Measurements from ENCODE around the gene METTL21C.

Gene METTL21C

DNA sequence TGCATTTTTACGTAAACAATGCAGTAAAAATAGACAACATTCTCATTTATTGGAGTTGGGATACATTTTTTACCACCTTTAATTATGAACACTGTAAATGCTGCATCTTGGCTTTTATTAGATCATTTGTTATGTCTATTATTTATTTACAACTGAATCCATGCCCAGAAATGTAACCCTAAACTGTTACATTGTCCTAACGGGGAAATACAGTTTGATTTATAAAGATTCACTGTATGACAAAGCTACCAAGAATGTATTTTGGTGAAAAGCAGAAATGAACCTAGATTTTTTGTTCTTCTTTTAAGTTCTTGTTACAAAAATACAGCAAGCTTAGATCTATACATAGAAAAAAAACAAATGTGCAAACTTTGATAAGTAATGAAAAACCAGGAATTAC lies 1.1 kb downstream of the METTL21C start:
- Histone ChIP-seq H3K4me3 (ENCODE audit: insufficient read depth, low read length, poor library complexity, severe bottlenecking) (no peak overlapping the region), H3K4me2 (ENCODE audit: low read depth, low read length, poor library complexity, severe bottlenecking) (no peak overlapping the region), H3K9me2 (replicated peaks; ENCODE audit: insufficient read depth, low read length) (no peaks in the 10 kb centered on the region), H3K79me2 (ENCODE audit: insufficient read depth, low read length) (no peaks in the 10 kb centered on the region), H3K9ac (ENCODE audit: low read length) (no peak overlapping the region), H2AFZ (ENCODE audit: low read depth, low read length, severe bottlenecking) (no peak overlapping the region), H4K20me1 (ENCODE audit: low read depth, low read length) (no peaks in the 10 kb centered on the region), H3F3A (ENCODE audit: insufficient read depth) (no peaks in the 10 kb centered on the region), H3K27me3 (ENCODE audit: low read length) (no peaks in the 10 kb centered on the region), H3K9me3 (ENCODE audit: insufficient read depth, low read length) (no peaks in the 10 kb centered on the region), H3K27ac (ENCODE audit: low read depth, low read length) (no peak overlapping the region), H3K36me3 (ENCODE audit: low read length) (no peaks in the 10 kb centered on the region)
- TF ChIP-seq EZH2phosphoT487 (conservative IDR thresholded peaks at IDR 0.05; ENCODE audit: low read length), result no peak
- TF ChIP-seq, protein P1, sequence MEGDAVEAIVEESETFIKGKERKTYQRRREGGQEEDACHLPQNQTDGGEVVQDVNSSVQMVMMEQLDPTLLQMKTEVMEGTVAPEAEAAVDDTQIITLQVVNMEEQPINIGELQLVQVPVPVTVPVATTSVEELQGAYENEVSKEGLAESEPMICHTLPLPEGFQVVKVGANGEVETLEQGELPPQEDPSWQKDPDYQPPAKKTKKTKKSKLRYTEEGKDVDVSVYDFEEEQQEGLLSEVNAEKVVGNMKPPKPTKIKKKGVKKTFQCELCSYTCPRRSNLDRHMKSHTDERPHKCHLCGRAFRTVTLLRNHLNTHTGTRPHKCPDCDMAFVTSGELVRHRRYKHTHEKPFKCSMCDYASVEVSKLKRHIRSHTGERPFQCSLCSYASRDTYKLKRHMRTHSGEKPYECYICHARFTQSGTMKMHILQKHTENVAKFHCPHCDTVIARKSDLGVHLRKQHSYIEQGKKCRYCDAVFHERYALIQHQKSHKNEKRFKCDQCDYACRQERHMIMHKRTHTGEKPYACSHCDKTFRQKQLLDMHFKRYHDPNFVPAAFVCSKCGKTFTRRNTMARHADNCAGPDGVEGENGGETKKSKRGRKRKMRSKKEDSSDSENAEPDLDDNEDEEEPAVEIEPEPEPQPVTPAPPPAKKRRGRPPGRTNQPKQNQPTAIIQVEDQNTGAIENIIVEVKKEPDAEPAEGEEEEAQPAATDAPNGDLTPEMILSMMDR (IDR thresholded peaks at IDR 0.05; ENCODE audit: insufficient read depth, low read length, poor library complexity, severe bottlenecking), result no peak

DNA sequence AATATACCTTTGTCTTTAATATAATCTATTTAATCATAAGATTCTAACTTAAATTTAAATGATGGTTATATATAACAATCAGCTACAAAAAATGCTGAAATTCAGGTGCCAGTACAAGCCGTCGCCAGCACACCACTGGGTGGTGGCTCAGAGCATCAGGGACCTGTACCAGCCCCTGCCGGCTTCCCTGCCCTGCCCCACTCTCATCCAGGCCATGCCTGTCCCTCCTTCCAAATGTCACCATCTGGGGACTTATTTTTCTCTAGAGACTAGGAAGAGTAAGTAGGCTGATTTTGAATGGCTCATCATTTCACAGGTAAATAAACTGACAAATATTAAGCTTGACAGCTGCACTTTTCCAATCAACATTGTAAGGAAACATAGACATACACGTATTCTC lies 1.6 kb downstream of the METTL21C start:
- H3K9me3 ChIP-seq (ENCODE audit: insufficient read depth, low read length), result no peaks in the 10 kb centered on the region
- no peak overlapping the region for H3K9ac ChIP-seq (ENCODE audit: low read length)
- TF ChIP-seq EZH2phosphoT487 (conservative IDR thresholded peaks at IDR 0.05; ENCODE audit: low read length), result no peak
- TF ChIP-seq, protein P1 (IDR thresholded peaks at IDR 0.05; ENCODE audit: insufficient read depth, low read length, poor library complexity, severe bottlenecking), result no peak
- no peaks in the 10 kb centered on the region for H4K20me1 ChIP-seq (ENCODE audit: low read depth, low read length)
- no peaks in the 10 kb centered on the region for H3K9me2 ChIP-seq (replicated peaks; ENCODE audit: insufficient read depth, low read length)
- H3K27ac ChIP-seq (ENCODE audit: low read depth, low read length), result no peak overlapping the region
- H3K79me2 ChIP-seq (ENCODE audit: insufficient read depth, low read length), result no peaks in the 10 kb centered on the region
- H3K4me3 ChIP-seq (ENCODE audit: insufficient read depth, low read length, poor library complexity, severe bottlenecking), result no peak overlapping the region
- no peaks in the 10 kb centered on the region for H3K36me3 ChIP-seq (ENCODE audit: low read length)
- no peaks in the 10 kb centered on the region for H3F3A ChIP-seq (ENCODE audit: insufficient read depth)
- H2AFZ ChIP-seq (ENCODE audit: low read depth, low read length, severe bottlenecking), result no peak overlapping the region
- no peak overlapping the region for H3K4me2 ChIP-seq (ENCODE audit: low read depth, low read length, poor library complexity, severe bottlenecking)
- H3K27me3 ChIP-seq (ENCODE audit: low read length), result no peaks in the 10 kb centered on the region

DNA sequence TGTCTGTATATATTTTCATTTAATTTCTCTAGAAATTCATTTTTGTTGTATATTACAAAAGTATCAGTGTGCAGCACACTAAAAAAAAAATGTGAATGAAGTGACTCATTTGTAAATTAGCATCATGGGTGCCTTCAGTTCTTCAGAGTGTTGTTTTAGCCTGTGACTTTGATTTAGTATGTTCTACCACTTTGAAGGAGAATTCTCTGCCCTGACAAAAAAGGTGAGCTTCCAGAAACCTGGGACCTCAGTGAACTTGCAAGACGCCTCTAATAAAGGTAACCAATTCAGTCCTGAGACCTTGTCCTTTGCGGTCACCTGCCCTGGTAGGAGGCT lies 2.4 kb downstream of the METTL21C start:
- Histone ChIP-seq H3K9me3 (ENCODE audit: insufficient read depth, low read length) (no peaks in the 10 kb centered on the region), H3K27ac (ENCODE audit: low read depth, low read length) (no peak overlapping the region), H4K20me1 (ENCODE audit: low read depth, low read length) (no peaks in the 10 kb centered on the region), H3K4me3 (ENCODE audit: insufficient read depth, low read length, poor library complexity, severe bottlenecking) (no peak overlapping the region), H3K79me2 (ENCODE audit: insufficient read depth, low read length) (no peaks in the 10 kb centered on the region), H3K9me2 (replicated peaks; ENCODE audit: insufficient read depth, low read length) (no peaks in the 10 kb centered on the region), H3K4me2 (ENCODE audit: low read depth, low read length, poor library complexity, severe bottlenecking) (no peak overlapping the region), H3K9ac (ENCODE audit: low read length) (no peak overlapping the region), H2AFZ (ENCODE audit: low read depth, low read length, severe bottlenecking) (no peak overlapping the region), H3K27me3 (ENCODE audit: low read length) (no peaks in the 10 kb centered on the region), H3F3A (ENCODE audit: insufficient read depth) (no peaks in the 10 kb centered on the region), H3K36me3 (ENCODE audit: low read length) (no peaks in the 10 kb centered on the region)
- no peak for TF ChIP-seq EZH2phosphoT487 (conservative IDR thresholded peaks at IDR 0.05; ENCODE audit: low read length)
- TF ChIP-seq, protein P1 (IDR thresholded peaks at IDR 0.05; ENCODE audit: insufficient read depth, low read length, poor library complexity, severe bottlenecking), result no peak

DNA sequence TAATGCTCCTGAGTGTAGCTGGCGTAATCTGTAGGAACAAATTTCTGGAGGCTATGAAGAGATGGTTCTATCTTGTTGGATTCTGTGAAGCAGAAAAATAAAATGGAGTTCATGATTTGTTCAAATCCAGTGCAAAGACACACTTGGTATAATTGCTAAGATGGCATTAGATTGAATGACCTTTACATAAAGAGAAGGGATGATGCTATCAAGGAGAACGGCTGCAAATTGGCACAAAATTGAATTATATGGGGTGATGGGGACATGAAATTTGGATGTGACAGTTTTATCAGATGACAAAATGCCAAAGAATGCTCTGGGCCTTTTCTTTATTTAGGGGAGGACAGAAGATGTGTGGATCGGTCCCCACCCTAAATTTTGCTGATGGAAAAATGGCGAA lies 4.0 kb downstream of the METTL21C start:
- no peak overlapping the region for H3K27ac ChIP-seq (ENCODE audit: low read depth, low read length)
- no peaks in the 10 kb centered on the region for H3K36me3 ChIP-seq (ENCODE audit: low read length)
- H4K20me1 ChIP-seq (ENCODE audit: low read depth, low read length), result no peaks in the 10 kb centered on the region
- H3K27me3 ChIP-seq (ENCODE audit: low read length), result no peaks in the 10 kb centered on the region
- H3K9me2 ChIP-seq (replicated peaks; ENCODE audit: insufficient read depth, low read length), result no peaks in the 10 kb centered on the region
- no peaks in the 10 kb centered on the region for H3K79me2 ChIP-seq (ENCODE audit: insufficient read depth, low read length)
- no peaks in the 10 kb centered on the region for H3K9me3 ChIP-seq (ENCODE audit: insufficient read depth, low read length)
- no peak overlapping the region for H3K4me3 ChIP-seq (ENCODE audit: insufficient read depth, low read length, poor library complexity, severe bottlenecking)
- H2AFZ ChIP-seq (ENCODE audit: low read depth, low read length, severe bottlenecking), result no peak overlapping the region
- no peaks in the 10 kb centered on the region for H3F3A ChIP-seq (ENCODE audit: insufficient read depth)
- H3K4me2 ChIP-seq (ENCODE audit: low read depth, low read length, poor library complexity, severe bottlenecking), result no peak overlapping the region
- TF ChIP-seq, protein P1 (IDR thresholded peaks at IDR 0.05; ENCODE audit: insufficient read depth, low read length, poor library complexity, severe bottlenecking), result no peak
- TF ChIP-seq EZH2phosphoT487 (conservative IDR thresholded peaks at IDR 0.05; ENCODE audit: low read length), result no peak
- no peak overlapping the region for H3K9ac ChIP-seq (ENCODE audit: low read length)

All from SU-DHL-6 (cell line).